Mesendoderm (in vitro differentiated cells): Measurements from ENCODE around the gene MALAT1.

ENCODE experiments used
- DNase-seq: peaks from one replicate; pipeline ENCODE4 v3.0.0; 2013
- H2AK5ac ChIP-seq: 2 replicates; pipeline ENCODE4 v1.6.1; 2013; ENCODE audit warnings: low read length, inconsistent platforms
- H2BK120ac ChIP-seq: 2 replicates; pipeline ENCODE4 v1.6.1; 2013; ENCODE audit warnings: low read depth, mild to moderate bottlenecking, low read length, moderate library complexity, mixed read lengths
- H2BK15ac ChIP-seq: replicated peaks from 2 replicates; pipeline ENCODE4 v1.6.1; 2013; ENCODE audit warnings: low read depth, mild to moderate bottlenecking, moderate library complexity
- H2BK5ac ChIP-seq: 2 replicates; pipeline ENCODE4 v1.6.1; 2013; ENCODE audit warnings: low read length, inconsistent platforms
- H3K18ac ChIP-seq: 2 replicates; pipeline ENCODE4 v1.6.1; 2013; ENCODE audit warnings: mild to moderate bottlenecking, low read length, mixed read lengths
- H3K23ac ChIP-seq: one replicate; pipeline ENCODE4 v1.6.1; 2013; ENCODE audit warnings: low read length
- H3K27ac ChIP-seq: 2 replicates; pipeline ENCODE4 v1.5.1; 2013; ENCODE audit warnings: low read depth, mild to moderate bottlenecking, inconsistent platforms, low read length, moderate library complexity
- H3K27me3 ChIP-seq: 2 replicates; pipeline ENCODE4 v1.6.1; 2013; ENCODE audit warnings: low read length, control low read depth, mild to moderate bottlenecking, inconsistent platforms; ENCODE audit not compliant: insufficient read depth, poor library complexity
- H3K36me3 ChIP-seq: 2 replicates; pipeline ENCODE4 v1.6.1; 2013; ENCODE audit warnings: low read length, inconsistent platforms; ENCODE audit not compliant: control insufficient read depth, insufficient read depth
- H3K4ac ChIP-seq: one replicate; pipeline ENCODE4 v1.6.1; 2013; ENCODE audit warnings: low read depth, mild to moderate bottlenecking, low read length, moderate library complexity
- H3K4me1 ChIP-seq: 2 replicates; pipeline ENCODE4 v1.6.1; 2013; ENCODE audit warnings: low read depth, low read length, inconsistent platforms; ENCODE audit not compliant: control insufficient read depth
- H3K4me2 ChIP-seq: 2 replicates; pipeline ENCODE4 v1.6.1; 2013; ENCODE audit warnings: low read length
- H3K4me3 ChIP-seq: 2 replicates; pipeline ENCODE4 v1.5.1; 2013; ENCODE audit warnings: mild to moderate bottlenecking, low read length
- H3K56ac ChIP-seq: one replicate; pipeline ENCODE4 v1.6.1; 2013; ENCODE audit warnings: low read length
- H3K79me1 ChIP-seq: 2 replicates; pipeline ENCODE4 v1.6.1; 2013; ENCODE audit warnings: low read length, inconsistent platforms
- H3K79me2 ChIP-seq: 2 replicates; pipeline ENCODE4 v1.6.1; 2013; ENCODE audit warnings: mild to moderate bottlenecking, low read length; ENCODE audit not compliant: control insufficient read depth, insufficient read depth
- H3K9ac ChIP-seq: 2 replicates; pipeline ENCODE4 v1.6.1; 2013; ENCODE audit warnings: low read length, inconsistent platforms
- H4K5ac ChIP-seq: one replicate; pipeline ENCODE4 v1.6.1; 2013; ENCODE audit warnings: low read length
- H4K8ac ChIP-seq: one replicate; pipeline ENCODE4 v1.6.1; 2013; ENCODE audit warnings: low read depth, mild to moderate bottlenecking, control low read depth, low read length, moderate library complexity
- WGBS: extraction: QIAGEN DNeasy Blood & Tissue Kit; methylation state at CpG from one replicate; pipeline ENCODE4 v1.1.7; 2013; ENCODE audit warnings: low lambda C conversion rate, missing lambda C conversion rate; ENCODE audit not compliant: insufficient coverage; ENCODE audit errors: extremely low coverage; 5-methylcytosine and 5-hydroxymethylcytosine counted together

The MALAT1 gene

DNA sequence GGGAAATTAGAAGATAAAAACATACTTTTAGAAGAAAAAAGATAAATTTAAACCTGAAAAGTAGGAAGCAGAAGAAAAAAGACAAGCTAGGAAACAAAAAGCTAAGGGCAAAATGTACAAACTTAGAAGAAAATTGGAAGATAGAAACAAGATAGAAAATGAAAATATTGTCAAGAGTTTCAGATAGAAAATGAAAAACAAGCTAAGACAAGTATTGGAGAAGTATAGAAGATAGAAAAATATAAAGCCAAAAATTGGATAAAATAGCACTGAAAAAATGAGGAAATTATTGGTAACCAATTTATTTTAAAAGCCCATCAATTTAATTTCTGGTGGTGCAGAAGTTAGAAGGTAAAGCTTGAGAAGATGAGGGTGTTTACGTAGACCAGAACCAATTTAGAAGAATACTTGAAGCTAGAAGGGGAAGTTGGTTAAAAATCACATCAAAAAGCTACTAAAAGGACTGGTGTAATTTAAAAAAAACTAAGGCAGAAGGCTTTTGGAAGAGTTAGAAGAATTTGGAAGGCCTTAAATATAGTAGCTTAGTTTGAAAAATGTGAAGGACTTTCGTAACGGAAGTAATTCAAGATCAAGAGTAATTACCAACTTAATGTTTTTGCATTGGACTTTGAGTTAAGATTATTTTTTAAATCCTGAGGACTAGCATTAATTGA lies 1.0 kb downstream of the MALAT1 start:
- peak overlapping the region; percentile 99 for H3K9ac ChIP-seq
- WGBS = no CpG with 5 or more reads among the region's 3 CpGs
- peaks cover 11% of the 10 kb centered on the region for H3K36me3 ChIP-seq
- peak overlapping the region; percentile 90 for H3K56ac ChIP-seq
- peaks cover 9% of the 10 kb centered on the region for H3K4me1 ChIP-seq
- H2BK15ac ChIP-seq = no peak overlapping the region
- no peak overlapping the region for H2AK5ac ChIP-seq
- H3K4ac ChIP-seq = no peak overlapping the region
- H2BK120ac ChIP-seq = no peak overlapping the region
- H3K18ac ChIP-seq = no peak overlapping the region
- peak overlapping the region; percentile 94 for H3K4me3 ChIP-seq
- H3K79me2 ChIP-seq = peaks cover 51% of the 10 kb centered on the region
- H4K8ac ChIP-seq = no peak overlapping the region
- DNase-seq = no peak
- H3K27me3 ChIP-seq = no peaks in the 10 kb centered on the region
- no peak overlapping the region for H2BK5ac ChIP-seq
- peak overlapping the region; percentile 51 for H3K4me2 ChIP-seq
- peaks cover 5% of the 10 kb centered on the region for H3K79me1 ChIP-seq
- no peak overlapping the region for H3K27ac ChIP-seq
- H3K23ac ChIP-seq = peak overlapping the region; percentile 20
- H4K5ac ChIP-seq = no peak overlapping the region

DNA sequence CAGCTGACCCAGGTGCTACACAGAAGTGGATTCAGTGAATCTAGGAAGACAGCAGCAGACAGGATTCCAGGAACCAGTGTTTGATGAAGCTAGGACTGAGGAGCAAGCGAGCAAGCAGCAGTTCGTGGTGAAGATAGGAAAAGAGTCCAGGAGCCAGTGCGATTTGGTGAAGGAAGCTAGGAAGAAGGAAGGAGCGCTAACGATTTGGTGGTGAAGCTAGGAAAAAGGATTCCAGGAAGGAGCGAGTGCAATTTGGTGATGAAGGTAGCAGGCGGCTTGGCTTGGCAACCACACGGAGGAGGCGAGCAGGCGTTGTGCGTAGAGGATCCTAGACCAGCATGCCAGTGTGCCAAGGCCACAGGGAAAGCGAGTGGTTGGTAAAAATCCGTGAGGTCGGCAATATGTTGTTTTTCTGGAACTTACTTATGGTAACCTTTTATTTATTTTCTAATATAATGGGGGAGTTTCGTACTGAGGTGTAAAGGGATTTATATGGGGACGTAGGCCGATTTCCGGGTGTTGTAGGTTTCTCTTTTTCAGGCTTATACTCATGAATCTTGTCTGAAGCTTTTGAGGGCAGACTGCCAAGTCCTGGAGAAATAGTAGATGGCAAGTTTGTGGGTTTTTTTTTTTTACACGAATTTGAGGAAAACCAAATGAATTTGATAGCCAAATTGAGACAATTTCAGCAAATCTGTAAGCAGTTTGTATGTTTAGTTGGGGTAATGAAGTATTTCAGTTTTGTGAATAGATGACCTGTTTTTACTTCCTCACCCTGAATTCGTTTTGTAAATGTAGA lies 1.7 kb downstream of the MALAT1 start:
- H3K9ac ChIP-seq = peak overlapping the region; percentile 99
- peaks cover 14% of the 10 kb centered on the region for H3K36me3 ChIP-seq
- H4K8ac ChIP-seq = no peak overlapping the region
- peak overlapping the region; percentile 51 for H3K4me2 ChIP-seq
- H3K79me1 ChIP-seq = peaks cover 5% of the 10 kb centered on the region
- H3K79me2 ChIP-seq = peaks cover 59% of the 10 kb centered on the region
- peak overlapping the region; percentile 20 for H3K23ac ChIP-seq
- H2BK120ac ChIP-seq = no peak overlapping the region
- H3K18ac ChIP-seq = no peak overlapping the region
- H2BK5ac ChIP-seq = no peak overlapping the region
- no peak overlapping the region for H3K4ac ChIP-seq
- no peak overlapping the region for H2AK5ac ChIP-seq
- peak overlapping the region; percentile 88 for H3K56ac ChIP-seq
- H3K4me1 ChIP-seq = peaks cover 9% of the 10 kb centered on the region
- H2BK15ac ChIP-seq = no peak overlapping the region
- H4K5ac ChIP-seq = no peak overlapping the region
- H3K4me3 ChIP-seq = peak overlapping the region; percentile 78
- no CpG with 5 or more reads among the region's 20 CpGs for WGBS
- DNase-seq = peak; percentile 73
- no peak overlapping the region for H3K27ac ChIP-seq
- H3K27me3 ChIP-seq = no peaks in the 10 kb centered on the region

DNA sequence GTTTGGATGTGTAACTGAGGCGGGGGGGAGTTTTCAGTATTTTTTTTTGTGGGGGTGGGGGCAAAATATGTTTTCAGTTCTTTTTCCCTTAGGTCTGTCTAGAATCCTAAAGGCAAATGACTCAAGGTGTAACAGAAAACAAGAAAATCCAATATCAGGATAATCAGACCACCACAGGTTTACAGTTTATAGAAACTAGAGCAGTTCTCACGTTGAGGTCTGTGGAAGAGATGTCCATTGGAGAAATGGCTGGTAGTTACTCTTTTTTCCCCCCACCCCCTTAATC lies 2.3 kb downstream of the MALAT1 start:
- no peak overlapping the region for H2BK5ac ChIP-seq
- no peak for DNase-seq
- H3K79me1 ChIP-seq = peaks cover 5% of the 10 kb centered on the region
- no peak overlapping the region for H3K4ac ChIP-seq
- H2BK15ac ChIP-seq = no peak overlapping the region
- no peak overlapping the region for H3K23ac ChIP-seq
- no peak overlapping the region for H3K18ac ChIP-seq
- peaks cover 18% of the 10 kb centered on the region for H3K36me3 ChIP-seq
- no peak overlapping the region for H4K8ac ChIP-seq
- H2AK5ac ChIP-seq = no peak overlapping the region
- H3K27me3 ChIP-seq = no peaks in the 10 kb centered on the region
- peak overlapping the region; percentile 78 for H3K4me3 ChIP-seq
- no peak overlapping the region for H2BK120ac ChIP-seq
- peaks cover 9% of the 10 kb centered on the region for H3K4me1 ChIP-seq
- no peak overlapping the region for H3K27ac ChIP-seq
- peaks cover 64% of the 10 kb centered on the region for H3K79me2 ChIP-seq
- H3K9ac ChIP-seq = peak overlapping the region; percentile 99
- no CpG with 5 or more reads among the region's 2 CpGs for WGBS
- H3K56ac ChIP-seq = peak overlapping the region; percentile 88
- H4K5ac ChIP-seq = no peak overlapping the region
- peak overlapping the region; percentile 73 for H3K4me2 ChIP-seq

DNA sequence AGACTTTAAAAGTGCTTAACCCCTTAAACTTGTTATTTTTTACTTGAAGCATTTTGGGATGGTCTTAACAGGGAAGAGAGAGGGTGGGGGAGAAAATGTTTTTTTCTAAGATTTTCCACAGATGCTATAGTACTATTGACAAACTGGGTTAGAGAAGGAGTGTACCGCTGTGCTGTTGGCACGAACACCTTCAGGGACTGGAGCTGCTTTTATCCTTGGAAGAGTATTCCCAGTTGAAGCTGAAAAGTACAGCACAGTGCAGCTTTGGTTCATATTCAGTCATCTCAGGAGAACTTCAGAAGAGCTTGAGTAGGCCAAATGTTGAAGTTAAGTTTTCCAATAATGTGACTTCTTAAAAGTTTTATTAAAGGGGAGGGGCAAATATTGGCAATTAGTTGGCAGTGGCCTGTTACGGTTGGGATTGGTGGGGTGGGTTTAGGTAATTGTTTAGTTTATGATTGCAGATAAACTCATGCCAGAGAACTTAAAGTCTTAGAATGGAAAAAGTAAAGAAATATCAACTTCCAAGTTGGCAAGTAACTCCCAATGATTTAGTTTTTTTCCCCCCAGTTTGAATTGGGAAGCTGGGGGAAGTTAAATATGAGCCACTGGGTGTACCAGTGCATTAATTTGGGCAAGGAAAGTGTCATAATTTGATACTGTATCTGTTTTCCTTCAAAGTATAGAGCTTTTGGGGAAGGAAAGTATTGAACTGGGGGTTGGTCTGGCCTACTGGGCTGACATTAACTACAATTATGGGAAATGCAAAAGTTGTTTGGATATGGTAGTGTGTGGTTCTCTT lies 2.8 kb downstream of the MALAT1 start:
- H3K79me2 ChIP-seq = peaks cover 69% of the 10 kb centered on the region
- H2BK5ac ChIP-seq = no peak overlapping the region
- H3K4ac ChIP-seq = no peak overlapping the region
- peaks cover 6% of the 10 kb centered on the region for H3K4me1 ChIP-seq
- H3K4me3 ChIP-seq = peak overlapping the region; percentile 78
- peak overlapping the region; percentile 88 for H3K56ac ChIP-seq
- H3K9ac ChIP-seq = peak overlapping the region; percentile 99
- peaks cover 2% of the 10 kb centered on the region for H3K79me1 ChIP-seq
- H3K27ac ChIP-seq = no peak overlapping the region
- H3K27me3 ChIP-seq = no peaks in the 10 kb centered on the region
- no peak overlapping the region for H3K23ac ChIP-seq
- no peak overlapping the region for H4K8ac ChIP-seq
- no peak overlapping the region for H2AK5ac ChIP-seq
- no CpG with 5 or more reads among the region's 3 CpGs for WGBS
- no peak overlapping the region for H4K5ac ChIP-seq
- H3K36me3 ChIP-seq = peaks cover 19% of the 10 kb centered on the region
- peak; percentile 49 for DNase-seq
- H2BK15ac ChIP-seq = no peak overlapping the region
- no peak overlapping the region for H2BK120ac ChIP-seq
- H3K4me2 ChIP-seq = peak overlapping the region; percentile 73
- no peak overlapping the region for H3K18ac ChIP-seq

DNA sequence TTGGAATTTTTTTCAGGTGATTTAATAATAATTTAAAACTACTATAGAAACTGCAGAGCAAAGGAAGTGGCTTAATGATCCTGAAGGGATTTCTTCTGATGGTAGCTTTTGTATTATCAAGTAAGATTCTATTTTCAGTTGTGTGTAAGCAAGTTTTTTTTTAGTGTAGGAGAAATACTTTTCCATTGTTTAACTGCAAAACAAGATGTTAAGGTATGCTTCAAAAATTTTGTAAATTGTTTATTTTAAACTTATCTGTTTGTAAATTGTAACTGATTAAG lies 3.4 kb downstream of the MALAT1 start:
- Histone ChIP-seq H2AK5ac (no peak overlapping the region), H2BK5ac (no peak overlapping the region), H3K36me3 (peaks cover 19% of the 10 kb centered on the region), H3K4me1 (peaks cover 3% of the 10 kb centered on the region), H3K4ac (no peak overlapping the region), H3K27me3 (no peaks in the 10 kb centered on the region), H3K79me2 (peaks cover 70% of the 10 kb centered on the region), H3K4me3 (peak overlapping the region; percentile 78), H3K79me1 (peaks cover 1% of the 10 kb centered on the region), H2BK15ac (no peak overlapping the region), H3K27ac (no peak overlapping the region), H3K4me2 (peak overlapping the region; percentile 73), H4K8ac (no peak overlapping the region), H3K56ac (no peak overlapping the region), H4K5ac (no peak overlapping the region), H3K23ac (no peak overlapping the region), H3K9ac (peak overlapping the region; percentile 99), H3K18ac (no peak overlapping the region), H2BK120ac (no peak overlapping the region)
- no peak for DNase-seq
